ENCODE data around the gene CBFB.
"Not testable (repeated sequence)": the region's sequence is repeated elsewhere in the genome, so short reads cannot be mapped to it uniquely, and the experiment has no call there.

The CBFB gene

DNA sequence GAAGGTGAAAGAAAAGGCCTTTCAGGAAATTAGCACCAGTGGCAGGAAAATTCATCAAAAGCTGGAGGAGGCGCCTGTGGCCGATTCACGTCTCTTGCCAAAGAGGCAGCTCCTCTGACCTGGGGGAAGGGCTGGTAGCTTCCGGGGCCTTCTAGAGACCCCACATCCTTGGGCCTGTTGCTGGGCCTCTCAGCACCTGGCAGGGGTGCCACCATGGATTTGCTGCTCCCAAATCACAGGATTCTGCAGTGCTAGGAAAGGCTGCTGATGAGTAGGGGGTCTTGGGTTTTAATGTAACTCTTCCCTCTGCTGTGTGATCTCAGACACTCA lies 11.6 kb upstream of the CBFB start:
- DNase-seq: no peak

DNA sequence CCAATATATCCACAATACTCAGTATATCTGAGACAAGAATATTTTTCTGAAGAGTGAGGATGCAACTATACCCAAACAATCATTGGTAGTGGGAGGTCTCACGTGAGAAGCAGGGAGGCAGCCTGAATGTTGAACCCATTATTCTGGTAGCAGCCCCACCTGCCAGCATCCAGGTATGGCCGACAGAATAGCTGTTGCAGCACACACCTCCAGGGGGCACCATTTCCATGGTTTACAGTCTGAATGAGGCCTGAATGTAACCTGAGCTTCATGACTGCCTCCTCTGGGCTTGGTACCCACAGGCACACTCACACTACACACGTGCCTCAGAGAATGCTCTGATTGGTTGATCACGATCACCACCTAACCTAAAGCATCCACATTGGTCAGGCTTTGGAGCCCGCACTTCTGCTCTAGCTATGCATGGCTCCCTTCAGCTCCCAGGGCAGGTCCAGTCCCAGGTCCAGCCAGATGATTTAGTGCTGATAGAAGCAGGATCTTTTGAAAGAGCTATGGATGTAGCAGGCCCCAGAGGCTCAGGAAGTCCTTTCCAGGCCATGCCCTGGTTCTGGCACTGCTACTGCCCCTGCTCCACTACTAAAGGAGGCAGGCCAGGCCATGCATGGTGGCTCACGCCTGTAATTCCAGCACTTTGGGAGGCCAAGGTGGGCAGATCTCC lies 11.0 kb upstream of the CBFB start:
- DNase-seq: peak; percentile 84

GRCh38 chr16:67019171-67019570 lies 9.8 kb upstream of the CBFB start:
- no peak for DNase-seq

DNA sequence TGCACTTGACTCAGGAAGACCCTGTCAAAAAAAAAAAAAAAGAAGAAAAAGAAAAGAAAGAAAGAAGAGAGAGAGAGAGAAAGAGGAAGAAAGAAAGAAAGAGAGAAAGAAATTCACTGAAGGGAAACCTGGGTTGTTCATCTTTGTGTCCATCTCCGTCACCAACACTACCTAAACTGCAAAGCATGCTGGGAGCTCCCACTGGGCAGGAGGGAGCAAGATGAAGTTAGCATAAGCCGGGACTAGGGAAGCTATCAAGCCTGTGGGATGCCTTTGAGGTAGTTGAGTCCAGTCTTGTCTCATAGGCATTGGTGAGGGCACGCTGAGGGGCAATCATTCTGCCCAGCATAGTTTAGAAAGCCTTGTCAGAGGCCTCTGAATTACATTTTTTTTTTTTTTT lies 7.6 kb upstream of the CBFB start:
- DNase-seq: no peak

DNA sequence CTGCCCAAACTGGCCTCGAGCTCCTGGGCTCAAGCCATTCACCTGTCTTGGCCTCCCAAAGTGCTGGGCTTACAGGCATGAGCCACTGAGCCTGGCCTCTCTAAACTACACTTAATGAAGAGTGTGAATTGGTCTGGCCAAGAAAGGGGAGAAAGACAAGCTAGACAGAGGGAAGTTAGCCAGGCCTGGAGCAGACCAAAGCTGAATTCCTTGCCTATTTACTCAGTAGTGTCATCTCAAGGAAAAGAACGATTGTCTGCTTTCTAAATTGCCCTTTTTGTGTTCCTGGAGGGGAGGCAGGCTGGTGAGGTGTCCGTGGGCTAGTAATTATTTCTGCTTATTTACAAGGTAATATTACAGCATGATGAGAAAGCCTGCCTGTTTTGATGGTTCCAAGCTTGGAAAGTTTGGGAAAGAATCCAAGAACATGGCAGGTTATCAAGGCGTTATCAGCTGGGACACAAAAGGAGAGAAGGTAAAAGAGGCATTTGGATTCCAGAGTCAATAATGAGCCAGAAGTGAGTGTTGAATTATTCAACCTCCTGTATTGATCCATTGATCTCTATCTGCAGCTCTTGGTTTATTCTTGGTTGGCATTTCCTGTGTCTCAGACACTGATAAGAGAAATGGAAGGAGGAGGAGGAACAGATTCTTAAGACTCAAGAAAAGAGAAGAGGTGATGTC lies 6.3 kb upstream of the CBFB start:
- DNase-seq: no peak

DNA sequence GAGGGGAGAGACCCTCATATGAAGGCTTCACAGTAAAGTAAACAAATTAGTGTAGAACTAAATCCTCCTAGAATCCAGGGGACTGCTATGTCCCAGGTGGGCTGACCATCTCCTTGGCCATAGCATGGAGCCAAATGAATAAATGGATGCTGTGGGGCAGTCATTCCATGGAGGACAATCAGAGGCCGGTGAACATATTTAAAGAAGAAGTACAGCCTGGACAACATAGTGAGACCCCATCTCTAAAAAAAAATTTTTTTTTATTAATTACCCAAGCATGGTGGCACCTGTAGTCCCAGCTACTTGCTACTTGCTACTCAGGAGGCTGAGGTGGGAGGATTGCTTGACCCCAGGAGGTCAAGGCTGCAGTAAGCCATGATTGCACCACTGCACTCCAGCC lies 5.3 kb upstream of the CBFB start:
- no peak for DNase-seq

- DNase-seq: no peak
Observed at GRCh38 chr16:67024384-67025209, 4.4 kb upstream of the CBFB start.

DNA sequence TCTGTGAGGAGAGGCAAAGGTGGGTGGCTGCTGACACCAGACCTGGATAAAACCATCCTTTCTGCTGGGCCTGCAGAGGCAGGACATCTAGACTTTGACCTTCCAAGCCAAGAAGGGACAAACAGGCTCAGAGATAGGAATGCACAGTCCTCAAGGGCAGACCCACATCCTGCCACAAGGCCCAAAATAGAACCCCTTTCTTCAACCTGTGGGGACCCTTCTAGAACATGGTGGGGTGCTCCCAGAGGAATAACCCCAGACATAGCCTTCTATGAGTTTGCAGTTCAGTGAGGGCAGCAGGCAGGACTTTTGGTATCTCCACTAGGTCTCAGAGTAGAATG lies 3.8 kb upstream of the CBFB start:
- no peak for DNase-seq

GRCh38 chr16:67026570-67026969 lies 2.4 kb upstream of the CBFB start:
- DNase-seq: no peak

DNA sequence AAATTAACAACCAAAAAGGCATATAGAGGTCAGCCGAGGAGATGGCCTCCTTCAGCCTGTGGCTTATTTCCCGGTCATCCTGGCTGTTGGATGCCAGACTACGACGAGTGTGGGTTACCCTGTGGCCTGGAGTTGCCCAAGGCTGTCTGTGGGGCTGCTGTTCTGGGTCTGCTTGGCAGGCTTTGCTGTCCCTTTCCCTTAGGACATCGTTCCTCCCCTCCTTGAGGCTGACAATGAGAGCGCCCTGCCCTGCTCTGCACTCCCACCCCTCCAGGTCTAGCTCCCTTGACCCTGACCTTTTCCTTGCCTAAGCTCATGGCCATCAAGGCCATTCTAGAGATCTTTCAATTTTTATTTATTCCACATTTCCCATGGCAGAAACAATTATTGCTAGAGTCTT lies 1.9 kb upstream of the CBFB start:
- no peak for DNase-seq

GRCh38 chr16:67028167-67028695 lies 718 bp upstream of the CBFB start:
- DNase-seq: no peak

- peak; percentile 49 for DNase-seq
Observed at GRCh38 chr16:67029254-67030096, 526 bp downstream of the CBFB start.

DNA sequence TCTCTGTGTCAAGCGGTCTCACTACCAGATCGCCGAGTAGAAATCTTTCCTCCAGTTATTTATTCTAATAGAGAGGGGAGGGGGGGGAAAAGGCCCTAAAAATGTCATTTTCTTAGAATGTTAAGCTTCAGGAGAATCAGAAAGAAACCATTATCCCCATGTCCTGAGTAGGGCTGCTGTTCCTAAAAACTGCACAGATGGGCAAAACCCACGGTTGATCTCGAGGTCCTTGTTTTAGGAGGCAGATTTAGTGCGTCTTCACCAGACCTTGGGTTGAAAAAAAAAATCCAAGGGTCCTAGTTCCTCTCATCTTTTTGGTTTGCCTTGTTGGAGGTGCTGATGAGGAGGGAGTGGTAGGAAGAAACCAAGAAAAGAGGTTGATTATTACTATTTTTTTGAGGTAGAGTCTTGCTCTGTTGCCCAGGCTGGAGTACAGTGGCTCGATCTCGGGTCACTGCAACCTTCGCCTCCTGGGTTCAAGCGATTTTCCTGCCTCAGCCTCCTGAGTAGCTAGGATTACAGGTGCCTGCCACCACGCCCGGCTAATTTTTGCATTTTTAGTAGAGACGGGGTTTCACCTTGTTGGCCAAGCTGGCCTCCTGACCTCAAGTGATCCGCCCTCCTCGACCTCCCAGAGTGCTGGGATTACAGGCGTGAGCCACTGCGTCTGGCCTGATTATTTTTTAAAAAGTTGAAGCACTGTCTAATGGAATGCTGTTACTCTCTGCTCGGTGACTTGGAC lies 1.4 kb downstream of the CBFB start:
- DNase-seq: no peak

DNA sequence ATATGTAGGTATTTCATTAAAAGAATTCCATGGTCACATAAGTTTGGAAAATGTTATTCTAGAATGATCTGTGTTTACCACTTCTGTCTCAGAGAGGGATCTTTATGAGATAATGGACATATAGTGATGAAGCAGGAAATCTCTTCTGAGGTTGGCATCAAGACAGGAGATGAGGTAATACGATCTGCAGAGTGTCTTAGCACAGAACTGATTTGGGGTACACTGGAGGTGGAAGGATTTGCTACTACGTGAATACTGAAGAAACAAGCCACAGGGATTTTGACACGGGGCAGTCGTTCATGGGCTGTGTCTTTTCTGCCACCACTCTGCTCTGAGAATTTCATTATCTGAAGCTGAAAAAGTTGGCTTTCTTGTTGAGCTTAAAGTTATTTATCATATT lies 5.5 kb downstream of the CBFB start:
- DNase-seq: no peak

DNA sequence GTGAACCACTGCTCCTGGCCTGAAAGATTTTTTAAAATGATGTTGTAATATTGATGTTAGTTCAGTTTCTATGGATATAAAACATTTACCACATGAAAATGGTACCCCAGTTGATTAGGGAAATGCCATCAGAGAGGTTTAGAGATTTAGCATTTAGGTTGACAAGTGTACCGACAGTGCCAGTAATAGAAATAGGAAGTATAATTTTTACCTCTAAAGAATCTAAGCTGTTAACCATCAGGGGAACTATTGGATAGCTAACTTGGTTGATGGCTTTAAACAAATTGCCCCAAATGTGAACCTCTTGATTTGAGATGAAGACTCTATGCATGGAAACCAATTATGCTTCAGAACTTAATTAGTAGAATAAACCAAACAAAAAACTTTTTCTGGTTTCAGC lies 6.4 kb downstream of the CBFB start:
- no peak for DNase-seq

DNA sequence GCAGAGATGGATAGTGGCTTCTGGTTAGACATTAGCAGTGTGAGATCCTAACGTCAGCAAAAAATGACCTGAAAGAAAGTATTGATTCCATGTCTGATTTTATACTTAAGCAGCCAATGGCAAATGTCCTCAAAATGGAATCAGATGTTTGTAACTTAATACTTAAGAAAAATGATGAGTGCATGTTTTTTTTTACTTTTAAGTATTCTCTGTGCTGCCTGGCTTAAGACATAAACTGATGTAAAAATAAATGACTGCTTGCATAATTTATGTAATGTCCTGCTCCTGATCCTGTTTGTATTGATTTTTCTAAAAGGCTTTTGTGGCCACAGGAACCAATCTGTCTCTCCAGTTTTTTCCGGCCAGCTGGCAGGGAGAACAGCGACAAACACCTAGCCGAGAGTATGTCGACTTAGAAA lies 7.4 kb downstream of the CBFB start:
- DNase-seq: no peak

DNA sequence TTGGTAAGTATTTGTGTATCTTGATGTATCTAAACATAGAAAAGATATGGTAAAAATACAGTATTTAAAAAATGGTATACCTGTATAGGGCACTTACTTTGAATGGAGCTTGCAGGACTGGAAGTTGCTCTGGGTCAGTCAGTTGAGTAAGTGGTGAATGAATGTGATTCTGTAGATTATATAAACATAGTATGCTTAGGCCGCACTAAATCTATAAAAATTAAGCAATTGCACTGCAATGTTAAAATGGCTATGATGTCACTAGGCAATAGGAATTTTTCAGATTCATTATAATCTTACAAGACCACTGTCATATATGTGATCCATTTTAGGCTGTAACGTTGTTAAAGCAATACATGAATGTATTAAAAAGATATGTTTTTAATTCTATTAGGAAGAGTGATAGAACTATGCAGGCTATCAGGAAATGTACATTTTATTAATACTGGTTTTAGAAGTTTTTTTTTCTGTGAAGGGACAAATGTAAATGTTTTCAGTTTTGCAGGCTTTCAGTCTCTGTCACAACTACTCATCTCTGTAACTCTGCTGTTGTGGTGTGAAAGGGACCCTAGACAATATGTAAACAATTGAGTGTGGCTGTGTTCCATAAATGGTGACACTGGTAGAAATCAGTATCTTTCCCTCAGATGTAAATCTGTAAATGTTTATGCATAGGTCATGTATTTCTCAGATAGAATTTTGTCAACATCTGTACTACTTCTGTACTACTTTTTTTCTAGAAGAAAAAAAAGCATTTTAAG lies 10.5 kb downstream of the CBFB start:
- no peak for DNase-seq

GRCh38 chr16:67040166-67040565 lies 11.2 kb downstream of the CBFB start:
- no peak for DNase-seq

GRCh38 chr16:67040906-67041305 lies 12.0 kb downstream of the CBFB start:
- no peak for DNase-seq

- DNase-seq: not testable (repeated sequence)
Observed at GRCh38 chr16:67041520-67041919, 12.6 kb downstream of the CBFB start.

- DNase-seq: no peak
Observed at GRCh38 chr16:67043420-67043819, 14.5 kb downstream of the CBFB start.

GRCh38 chr16:67050796-67051195 lies 21.8 kb downstream of the CBFB start:
- DNase-seq: no peak

Data from CD4-positive, alpha-beta T cell treated with Interleukin-15 for 1 hour (primary cell).